Activated CD4-positive, CD25-positive, alpha-beta regulatory T cell treated with anti-CD3 and anti-CD28 coated beads, Interleukin-2, amount 50 U/mL, for 24 hours (primary cell): Measurements from ENCODE around the gene MAP3K4.

ENCODE experiments used
- ATAC-seq, 2 donors: fragments of 150-1000 bp; cut with Tn5 transposase; one replicate each; pipeline ENCODE4 v1.10.0; 2021; ENCODE audit warnings: mild to moderate bottlenecking in 1 of 2, moderate library complexity in 1 of 2

The MAP3K4 gene

GRCh38 chr6:161038229-161039031 is 46.9 kb downstream of the MAP3K4 start:
- ATAC-seq: peak; percentile 79 to 81

DNA sequence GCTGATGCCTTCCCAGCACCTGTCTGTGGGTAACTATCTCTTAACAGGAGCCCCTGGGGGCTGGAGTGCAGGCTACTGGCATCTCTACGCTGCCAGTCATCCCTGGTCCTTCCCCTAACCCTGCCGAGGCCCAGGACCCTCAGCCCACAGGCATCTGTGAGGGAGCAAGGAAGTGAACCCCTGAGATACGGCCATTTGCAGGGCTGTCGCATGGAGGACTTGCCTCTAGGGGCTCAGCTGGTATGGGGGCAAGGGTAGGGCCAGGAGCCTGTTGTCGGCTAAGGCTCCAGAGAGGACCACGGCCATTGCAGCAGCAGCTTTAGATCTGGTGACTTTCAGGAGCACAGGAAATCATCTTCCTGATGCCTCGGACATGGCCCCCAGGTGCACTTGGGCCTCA is 49.7 kb downstream of the MAP3K4 start:
- ATAC-seq: no peak

DNA sequence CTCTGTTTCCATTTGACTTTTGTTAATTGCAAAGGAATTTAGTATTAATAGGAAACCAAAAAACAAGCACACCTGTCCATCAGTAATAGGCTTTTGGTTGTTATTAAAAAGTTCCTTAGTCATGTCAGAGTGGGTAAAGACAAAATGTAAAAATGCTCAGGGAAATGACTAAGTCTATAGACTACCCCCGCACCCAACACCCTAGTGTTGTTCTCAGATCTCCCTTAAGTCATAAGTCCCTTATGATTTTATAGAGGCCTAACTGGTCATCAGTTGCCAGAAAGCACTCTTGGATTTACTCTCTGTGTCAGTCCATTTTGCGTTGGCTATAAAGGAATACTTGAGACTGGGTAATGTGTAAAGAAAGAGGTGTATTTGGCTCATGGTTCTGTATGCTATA is 52.8 kb downstream of the MAP3K4 start:
- no peak for ATAC-seq

DNA sequence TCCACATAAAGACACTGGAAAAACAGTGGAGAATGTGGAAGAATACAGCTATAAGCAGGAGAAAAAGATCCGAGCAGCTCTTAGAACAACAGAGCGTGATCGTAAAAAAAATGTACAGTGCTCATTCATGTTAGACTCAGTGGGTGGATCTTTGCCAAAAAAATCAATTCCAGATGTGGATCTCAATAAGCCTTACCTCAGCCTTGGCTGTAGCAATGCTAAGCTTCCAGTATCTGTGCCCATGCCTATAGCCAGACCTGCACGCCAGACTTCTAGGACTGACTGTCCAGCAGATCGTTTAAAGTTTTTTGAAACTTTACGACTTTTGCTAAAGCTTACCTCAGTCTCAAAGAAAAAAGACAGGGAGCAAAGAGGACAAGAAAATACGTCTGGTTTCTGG is 57.1 kb downstream of the MAP3K4 start:
- ATAC-seq: no peak

DNA sequence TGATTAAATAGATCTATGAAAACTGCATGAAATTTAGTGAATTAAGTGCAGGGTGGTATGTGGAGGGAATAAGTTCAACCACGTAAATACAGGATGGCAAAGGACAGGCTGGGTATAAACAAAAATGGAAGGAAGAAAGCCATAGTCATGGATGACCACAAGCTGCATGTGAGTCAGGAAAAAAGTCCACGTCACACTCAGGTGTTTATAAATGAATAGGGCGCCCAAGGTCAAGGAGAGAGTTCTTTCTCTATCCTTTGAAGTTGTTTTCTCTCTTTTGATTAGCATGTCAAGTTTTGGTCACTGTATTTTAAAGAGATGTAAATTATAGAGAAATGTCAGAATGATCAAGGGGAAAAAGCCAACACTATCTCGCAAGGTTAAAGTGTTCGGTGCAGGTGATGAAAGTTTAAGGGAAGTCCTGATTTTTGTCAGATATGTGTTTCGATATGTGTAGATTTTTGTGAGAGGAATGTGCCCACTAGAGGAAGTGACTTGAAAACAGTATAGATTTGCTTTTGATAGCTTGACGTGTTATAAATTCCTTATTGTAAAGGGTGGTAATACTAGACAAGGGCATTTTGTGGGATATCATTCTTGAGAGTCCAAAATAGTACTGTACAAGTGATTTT is 58.7 kb downstream of the MAP3K4 start:
- ATAC-seq: peak; percentile 51 to 59

- ATAC-seq: no peak
These were observed 61.5 kb downstream of the MAP3K4 start for GRCh38 chr6:161053103-161053502.

- ATAC-seq: no peak
These were observed 63.3 kb downstream of the MAP3K4 start for GRCh38 chr6:161054876-161055275.

DNA sequence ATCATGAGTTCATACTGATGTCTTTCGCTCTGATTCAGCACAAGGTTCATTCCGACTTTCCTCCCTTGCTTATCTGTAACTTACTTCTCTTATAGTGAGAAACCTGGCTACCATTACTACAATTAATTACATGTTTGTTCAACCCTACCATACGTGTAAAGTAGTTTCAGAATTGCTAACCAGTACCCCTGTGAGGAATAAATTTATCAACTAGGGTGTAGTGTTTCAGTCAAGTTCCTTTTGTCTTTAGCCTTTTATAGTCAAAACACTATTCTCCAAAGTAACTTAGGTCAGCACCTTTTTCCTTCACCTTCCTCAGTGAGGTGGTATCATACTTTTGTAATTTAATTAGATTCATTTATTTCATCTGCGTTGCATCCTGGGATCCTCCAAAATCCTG is 64.9 kb downstream of the MAP3K4 start:
- ATAC-seq: peak in 1 of 2 donors; percentile 17

- no peak for ATAC-seq
These were observed 65.8 kb downstream of the MAP3K4 start for GRCh38 chr6:161057103-161058091.

- ATAC-seq: no peak
These were observed 67.2 kb downstream of the MAP3K4 start for GRCh38 chr6:161058741-161059140.

DNA sequence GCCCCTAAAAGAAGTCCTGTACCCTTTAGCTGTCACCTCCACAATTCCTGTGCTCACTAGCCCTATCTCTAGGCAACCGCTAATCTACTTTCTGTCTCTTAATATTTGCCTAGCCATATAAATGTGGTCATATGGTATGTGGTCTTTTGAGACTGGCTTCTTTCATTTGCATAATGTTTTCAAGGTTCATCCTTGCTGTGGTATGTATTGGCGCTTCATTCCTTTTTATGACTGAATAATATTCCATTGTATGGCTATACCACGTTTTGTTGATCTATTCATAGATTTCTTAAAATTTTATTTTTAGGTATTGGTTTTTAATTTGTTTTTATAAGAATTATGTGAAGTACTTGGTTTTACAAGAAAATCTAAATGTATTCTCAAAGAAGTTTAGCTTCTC is 70.0 kb downstream of the MAP3K4 start:
- ATAC-seq: no peak

DNA sequence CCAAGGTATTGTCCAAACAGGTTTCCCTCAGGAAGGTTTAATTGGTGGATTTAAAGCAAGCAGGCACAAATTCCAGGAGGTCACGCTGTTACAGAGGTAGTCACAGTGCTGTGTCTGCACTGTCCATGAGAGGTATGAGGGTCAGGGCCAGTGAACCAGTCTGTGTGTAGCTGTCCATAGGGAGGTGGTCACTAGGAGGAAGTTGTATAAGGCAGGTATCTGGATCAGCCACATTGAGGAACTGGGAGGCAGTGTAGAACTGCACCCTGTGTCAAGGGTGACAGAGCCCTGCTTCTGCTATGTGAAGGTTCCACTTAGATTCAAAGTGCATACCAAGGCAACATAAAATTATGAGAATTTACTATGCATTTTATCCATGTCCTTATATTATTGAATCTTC is 73.3 kb downstream of the MAP3K4 start:
- no peak for ATAC-seq

DNA sequence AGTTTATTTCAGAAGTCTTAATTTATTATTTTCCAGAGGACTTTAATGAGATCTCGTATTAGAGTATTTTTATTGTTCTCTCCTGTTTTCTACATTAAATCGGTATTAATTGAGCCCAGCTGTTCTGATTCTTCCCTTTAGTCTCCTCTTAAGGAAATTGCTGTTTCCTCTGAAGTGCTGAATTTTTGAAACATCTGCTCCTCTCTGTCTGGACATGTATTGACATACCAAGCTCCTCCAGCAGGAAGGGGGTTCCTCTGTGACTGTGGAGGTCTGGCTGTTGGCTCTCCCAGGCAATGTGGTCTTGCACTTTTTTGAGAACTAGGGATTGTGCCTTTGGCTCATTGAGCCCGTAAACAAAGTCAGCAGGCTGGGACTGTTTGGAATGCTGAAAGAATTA is 74.9 kb downstream of the MAP3K4 start:
- no peak for ATAC-seq

- no peak for ATAC-seq
These were observed 76.2 kb downstream of the MAP3K4 start for GRCh38 chr6:161067749-161068148.

- ATAC-seq: no peak
These were observed 76.8 kb downstream of the MAP3K4 start for GRCh38 chr6:161068321-161068741.

- no peak for ATAC-seq
These were observed 82.4 kb downstream of the MAP3K4 start for GRCh38 chr6:161073930-161074329.

GRCh38 chr6:161074496-161075121 is 83.0 kb downstream of the MAP3K4 start:
- no peak for ATAC-seq

DNA sequence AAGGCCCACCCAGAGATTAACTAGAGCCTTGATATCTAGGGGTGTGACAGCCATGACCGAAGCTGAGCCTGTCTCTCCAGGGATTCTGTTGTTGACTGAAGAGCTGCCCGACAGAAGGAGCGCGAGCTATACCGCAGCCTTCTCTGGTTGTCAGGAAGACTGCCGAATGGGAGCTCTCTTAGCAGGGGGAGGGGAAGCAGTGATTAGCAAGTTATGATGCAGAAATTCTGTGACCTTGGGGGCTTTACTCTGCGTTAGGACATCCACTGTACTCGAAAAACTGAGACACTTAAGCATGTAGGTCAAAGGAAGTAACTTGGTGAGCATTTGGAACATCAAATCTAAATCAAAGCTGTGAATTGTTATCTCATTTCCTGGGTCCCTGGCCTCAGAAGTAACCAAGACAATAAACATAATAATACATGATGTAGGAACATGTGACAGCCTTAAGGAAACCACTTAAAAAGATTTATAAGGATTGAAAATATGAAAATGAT is 84.7 kb downstream of the MAP3K4 start:
- ATAC-seq: no peak

- ATAC-seq: peak; percentile 78 to 86
These were observed 88.1 kb downstream of the MAP3K4 start for GRCh38 chr6:161079566-161080262.

- no peak for ATAC-seq
These were observed 88.8 kb downstream of the MAP3K4 start for GRCh38 chr6:161080263-161080970.

- ATAC-seq: no peak
These were observed 90.6 kb downstream of the MAP3K4 start for GRCh38 chr6:161082215-161082614.
